Measurements from ENCODE around the gene BSN. TPM values are rescaled to one million over a fixed set of nuclear protein-coding genes. Genes with fewer than 3 reads are reported as not detected.

The BSN gene
- total RNA-seq, 2 experiments from 2014 or later = 0.03 to 0.27 TPM

- H3K4me2 ChIP-seq (ENCODE audit: low read length) = no peak overlapping the region
- H3K79me2 ChIP-seq (ENCODE audit: insufficient read depth, low read depth, low read length) = no peaks in the 10 kb centered on the region
- CTCF ChIA-PET (ENCODE audit: unreplicated experiment) = interaction anchor here (1.2 kb wide), 1 partner anchor 127 kb away, joined by 4 read pairs; no protein-coding TSS in a partner anchor
- no peaks in the 10 kb centered on the region for H3K9me3 ChIP-seq (ENCODE audit: low read length)
- no peak overlapping the region for H3K4me3 ChIP-seq (ENCODE audit: low read depth, low read length, poor library complexity, severe bottlenecking)
- H3K4me1 ChIP-seq (ENCODE audit: insufficient read depth, low read length, poor library complexity, severe bottlenecking) = no peaks in the 10 kb centered on the region
- BruUV-seq (replicated peaks) = no TSS peak
- H4K20me1 ChIP-seq (ENCODE audit: insufficient read depth, low read length) = no peaks in the 10 kb centered on the region
- no peak overlapping the region for H3K27ac ChIP-seq (ENCODE audit: low read depth, low read length, poor library complexity, severe bottlenecking)
- intact Hi-C loops (cut with micrococcal nuclease; ENCODE audit: unreplicated experiment) = no loop called here
- H3K36me3 ChIP-seq (ENCODE audit: insufficient read depth, low read length) = no peaks in the 10 kb centered on the region
- no peak for DNase-seq (ENCODE audit: low spot score)
- H2AFZ ChIP-seq (ENCODE audit: low read length) = no peak overlapping the region
- no peaks in the 10 kb centered on the region for H3K9me2 ChIP-seq (ENCODE audit: insufficient read depth, low read length)
- POLR2A ChIA-PET = no interaction called here
- TF ChIP-seq, protein P1, sequence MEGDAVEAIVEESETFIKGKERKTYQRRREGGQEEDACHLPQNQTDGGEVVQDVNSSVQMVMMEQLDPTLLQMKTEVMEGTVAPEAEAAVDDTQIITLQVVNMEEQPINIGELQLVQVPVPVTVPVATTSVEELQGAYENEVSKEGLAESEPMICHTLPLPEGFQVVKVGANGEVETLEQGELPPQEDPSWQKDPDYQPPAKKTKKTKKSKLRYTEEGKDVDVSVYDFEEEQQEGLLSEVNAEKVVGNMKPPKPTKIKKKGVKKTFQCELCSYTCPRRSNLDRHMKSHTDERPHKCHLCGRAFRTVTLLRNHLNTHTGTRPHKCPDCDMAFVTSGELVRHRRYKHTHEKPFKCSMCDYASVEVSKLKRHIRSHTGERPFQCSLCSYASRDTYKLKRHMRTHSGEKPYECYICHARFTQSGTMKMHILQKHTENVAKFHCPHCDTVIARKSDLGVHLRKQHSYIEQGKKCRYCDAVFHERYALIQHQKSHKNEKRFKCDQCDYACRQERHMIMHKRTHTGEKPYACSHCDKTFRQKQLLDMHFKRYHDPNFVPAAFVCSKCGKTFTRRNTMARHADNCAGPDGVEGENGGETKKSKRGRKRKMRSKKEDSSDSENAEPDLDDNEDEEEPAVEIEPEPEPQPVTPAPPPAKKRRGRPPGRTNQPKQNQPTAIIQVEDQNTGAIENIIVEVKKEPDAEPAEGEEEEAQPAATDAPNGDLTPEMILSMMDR (conservative IDR thresholded peaks at IDR 0.05; ENCODE audit: low read length) = no peak
- TF ChIP-seq EZH2phosphoT487 (IDR thresholded peaks at IDR 0.05; ENCODE audit: borderline replicate concordance, low read depth, low read length) = no peak
Measured at GRCh38 chr3:49666592-49666991, 112.3 kb downstream of the BSN start.

DNA sequence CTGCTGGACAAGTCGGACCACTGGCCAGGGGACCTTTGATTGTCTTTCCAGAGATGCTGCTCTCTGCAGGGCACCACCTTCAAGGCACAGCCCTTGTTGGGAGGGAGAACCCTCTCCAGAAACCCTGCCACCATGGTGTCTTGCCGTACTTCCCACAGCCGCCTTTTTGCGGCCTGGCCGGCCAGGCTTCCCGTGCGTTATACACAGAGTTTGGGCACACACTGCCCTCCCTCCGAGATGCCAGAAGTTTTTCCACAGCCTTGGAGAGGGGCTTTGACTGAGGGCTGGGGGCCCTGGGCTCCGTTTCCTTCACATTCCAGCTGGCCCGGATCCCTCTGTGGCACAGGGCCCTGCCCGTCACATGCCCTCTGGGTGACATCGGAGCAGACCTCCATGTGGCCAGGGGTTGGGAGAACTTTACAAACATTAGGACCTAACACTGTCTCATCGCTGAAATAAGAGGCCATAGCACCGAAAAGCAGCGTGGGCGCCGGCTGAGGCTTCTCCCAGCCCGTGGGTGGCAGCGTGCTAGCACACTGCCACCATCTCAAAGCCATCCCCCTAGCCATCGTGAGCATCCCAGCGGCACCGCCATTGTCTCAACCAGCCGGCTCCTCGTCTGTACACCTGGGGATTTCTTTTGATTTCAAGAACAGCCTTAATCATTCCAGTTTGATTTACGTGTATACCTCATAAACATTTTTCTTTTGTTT, 113.6 kb downstream of the BSN start:
- BruUV-seq (replicated peaks) = no TSS peak
- CTCF ChIA-PET (ENCODE audit: unreplicated experiment) = no interaction called here

DNA sequence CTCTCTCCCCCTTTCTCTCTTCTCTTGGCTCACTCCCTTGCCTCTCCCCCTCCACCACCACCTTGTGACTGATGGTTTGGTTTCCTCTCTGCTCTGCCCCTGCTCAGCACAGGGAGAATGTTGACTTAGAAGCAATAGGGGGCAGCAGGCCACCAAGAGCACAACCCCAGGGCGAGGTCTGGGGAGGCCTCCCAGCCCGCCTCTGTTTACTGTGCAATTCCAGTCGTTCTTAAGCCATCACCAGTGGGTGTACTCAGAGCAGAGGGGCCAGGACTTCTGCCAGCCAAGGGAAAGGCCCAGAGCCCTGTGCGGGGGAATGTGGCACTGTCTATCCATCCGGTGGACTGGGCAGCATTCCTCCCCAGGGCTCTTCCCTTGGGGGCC, 114.1 kb downstream of the BSN start:
- no peak overlapping the region for H2AFZ ChIP-seq (ENCODE audit: low read length)
- intact Hi-C loops (cut with micrococcal nuclease; ENCODE audit: unreplicated experiment) = no loop called here
- H3K4me2 ChIP-seq (ENCODE audit: low read length) = no peak overlapping the region
- CTCF ChIA-PET (ENCODE audit: unreplicated experiment) = no interaction called here
- no peaks in the 10 kb centered on the region for H3K36me3 ChIP-seq (ENCODE audit: insufficient read depth, low read length)
- no peaks in the 10 kb centered on the region for H3K9me2 ChIP-seq (ENCODE audit: insufficient read depth, low read length)
- no peak overlapping the region for H3K27ac ChIP-seq (ENCODE audit: low read depth, low read length, poor library complexity, severe bottlenecking)
- no peaks in the 10 kb centered on the region for H3K9me3 ChIP-seq (ENCODE audit: low read length)
- peak; percentile 19 for DNase-seq (ENCODE audit: low spot score)
- BruUV-seq (replicated peaks) = no TSS peak
- peaks cover 7% of the 10 kb centered on the region for H3K4me1 ChIP-seq (ENCODE audit: insufficient read depth, low read length, poor library complexity, severe bottlenecking)
- POLR2A ChIA-PET = no interaction called here
- H4K20me1 ChIP-seq (ENCODE audit: insufficient read depth, low read length) = no peaks in the 10 kb centered on the region
- TF ChIP-seq, protein P1 (conservative IDR thresholded peaks at IDR 0.05; ENCODE audit: low read length) = peak; percentile 38; the same call in 1 of the 2 replicates
- no peak for TF ChIP-seq EZH2phosphoT487 (IDR thresholded peaks at IDR 0.05; ENCODE audit: borderline replicate concordance, low read depth, low read length)
- H3K4me3 ChIP-seq (ENCODE audit: low read depth, low read length, poor library complexity, severe bottlenecking) = no peak overlapping the region
- 0 out of 2 replicates have a peak, but pooled peaks cover 8% of the 10 kb centered on the region for H3K79me2 ChIP-seq (ENCODE audit: insufficient read depth, low read depth, low read length)

More for the DNA sequence above, 113.6 kb downstream of the BSN start:
- intact Hi-C loops (cut with micrococcal nuclease; ENCODE audit: unreplicated experiment) = no loop called here
- Histone ChIP-seq H3K27ac (ENCODE audit: low read depth, low read length, poor library complexity, severe bottlenecking) (no peak overlapping the region), H2AFZ (ENCODE audit: low read length) (no peak overlapping the region), H3K4me3 (ENCODE audit: low read depth, low read length, poor library complexity, severe bottlenecking) (no peak overlapping the region), H3K79me2 (ENCODE audit: insufficient read depth, low read depth, low read length) (0 out of 2 replicates have a peak, but pooled peaks cover 8% of the 10 kb centered on the region), H3K9me2 (ENCODE audit: insufficient read depth, low read length) (no peaks in the 10 kb centered on the region), H3K4me1 (ENCODE audit: insufficient read depth, low read length, poor library complexity, severe bottlenecking) (peaks cover 7% of the 10 kb centered on the region), H3K4me2 (ENCODE audit: low read length) (no peak overlapping the region), H3K36me3 (ENCODE audit: insufficient read depth, low read length) (no peaks in the 10 kb centered on the region), H4K20me1 (ENCODE audit: insufficient read depth, low read length) (no peaks in the 10 kb centered on the region), H3K9me3 (ENCODE audit: low read length) (no peaks in the 10 kb centered on the region)
- POLR2A ChIA-PET = no interaction called here
- no peak for DNase-seq (ENCODE audit: low spot score)
- TF ChIP-seq, protein P1 (conservative IDR thresholded peaks at IDR 0.05; ENCODE audit: low read length) = no peak
- TF ChIP-seq EZH2phosphoT487 (IDR thresholded peaks at IDR 0.05; ENCODE audit: borderline replicate concordance, low read depth, low read length) = no peak

Measured in OCI-LY7 (cell line).